Measurements from ENCODE around the gene BCAP31.

The BCAP31 gene

DNA sequence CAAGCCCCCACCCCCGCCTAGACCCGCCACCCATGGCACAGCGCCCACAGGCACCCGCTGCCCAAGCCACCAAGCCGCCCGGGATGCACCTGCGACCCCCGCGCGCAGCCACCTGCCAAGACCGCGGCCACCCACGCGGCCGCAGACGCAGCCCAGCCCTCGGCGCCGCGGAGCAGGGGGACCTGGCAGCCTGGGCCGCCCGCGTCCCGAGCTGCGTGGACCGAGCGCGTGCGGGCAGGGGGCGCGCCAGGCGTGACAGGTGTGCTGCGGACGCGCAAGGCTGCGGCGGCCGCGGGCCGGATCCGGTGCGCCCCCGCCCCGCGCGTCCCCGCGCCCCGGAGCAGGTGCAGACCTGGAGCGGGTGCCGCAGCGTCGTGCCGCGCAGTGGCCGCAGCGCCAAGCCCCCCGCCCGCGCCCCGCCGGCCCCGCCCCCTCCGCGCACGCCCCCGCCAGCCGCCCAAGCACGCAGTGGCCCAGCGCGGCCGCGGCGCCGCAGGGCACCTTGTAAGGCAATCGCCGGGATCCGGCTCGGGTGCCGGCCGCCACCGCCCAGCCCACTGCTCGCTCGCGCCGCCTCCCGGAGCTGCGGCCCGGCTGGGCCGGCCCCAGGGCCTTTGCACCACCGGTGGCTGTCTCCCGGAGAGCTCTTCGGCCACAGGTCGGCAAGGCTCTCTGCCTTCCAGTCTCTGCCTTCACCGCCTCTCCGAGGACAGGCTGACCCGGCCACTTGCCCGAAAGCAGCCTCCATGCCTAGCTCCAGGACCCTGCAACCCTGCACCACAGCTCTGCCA lies 50.6 kb downstream of the BCAP31 start, which contains the start of gene PNCK:
Gene PNCK, minus strand, starts transcription at position 386 of the 791 bp plus-strand sequence. CDS start 737 bp downstream, outside the sequence.
- Histone ChIP-seq H3K36me3 (ENCODE audit: control insufficient read depth, insufficient read depth, low read length, severe bottlenecking) (no peaks in the 10 kb centered on the region), H3K4me3 (ENCODE audit: low read length) (no peak within 1 kb of the TSS), H3K9me3 (ENCODE audit: control insufficient read depth, low read length) (no peaks in the 10 kb centered on the region), H3K4me1 (ENCODE audit: control insufficient read depth, insufficient read depth, low read length) (no peaks in the 10 kb centered on the region), H3K27me3 (replicated peaks; ENCODE audit: control insufficient read depth, insufficient read depth, low read length) (peaks cover 34% of the 10 kb centered on the region), H3K9ac (ENCODE audit: low read length) (no peak within 1 kb of the TSS)
- no peak for DNase-seq (ENCODE audit: low read depth)

DNA sequence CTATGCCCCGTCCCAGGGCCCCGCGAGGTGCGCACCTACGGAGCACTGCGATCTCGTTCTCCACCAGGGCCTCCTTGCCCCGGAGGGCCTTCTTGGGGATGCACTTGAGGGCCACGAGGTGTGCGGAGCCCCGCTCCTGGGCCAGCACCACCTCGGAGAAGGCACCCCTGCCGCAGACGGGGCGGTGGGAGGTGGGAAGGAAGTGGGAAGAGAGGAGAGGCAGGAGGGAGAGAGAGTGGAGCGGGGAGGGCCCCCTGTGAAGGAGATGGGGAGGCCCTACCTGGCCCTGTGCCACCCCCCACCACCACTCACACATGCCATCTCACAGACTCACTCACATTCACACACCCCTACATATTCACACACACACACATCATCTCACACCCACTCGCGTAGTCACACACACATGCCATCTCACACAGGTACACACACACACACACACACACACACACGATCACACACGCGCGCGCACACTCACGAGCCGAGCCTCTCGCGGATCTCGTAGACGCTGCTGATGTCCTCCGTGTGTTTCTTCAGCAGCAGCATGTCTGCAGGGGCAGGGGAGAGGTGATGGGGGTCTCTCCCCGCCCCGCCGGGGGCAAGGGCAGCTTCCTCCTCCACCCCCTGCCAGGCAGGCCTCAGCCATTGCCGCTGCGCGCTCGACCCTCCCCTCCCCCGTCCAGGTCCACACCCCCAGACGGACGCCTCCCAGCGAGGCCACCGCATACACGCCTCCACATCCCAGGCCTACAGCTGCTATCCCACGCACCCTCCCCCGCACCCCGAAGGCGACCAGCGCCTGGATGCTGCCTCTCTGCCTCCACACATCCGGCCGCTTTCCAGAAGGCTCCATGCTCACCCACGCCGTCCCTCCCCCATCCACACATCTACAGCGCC lies 51.4 kb downstream of the BCAP31 start:
- H3K9ac ChIP-seq (ENCODE audit: low read length), result no peak overlapping the region
- H3K4me3 ChIP-seq (ENCODE audit: low read length), result no peak overlapping the region
- H3K27me3 ChIP-seq (replicated peaks; ENCODE audit: control insufficient read depth, insufficient read depth, low read length), result peaks cover 31% of the 10 kb centered on the region
- no peaks in the 10 kb centered on the region for H3K9me3 ChIP-seq (ENCODE audit: control insufficient read depth, low read length)
- no peaks in the 10 kb centered on the region for H3K4me1 ChIP-seq (ENCODE audit: control insufficient read depth, insufficient read depth, low read length)
- no peak for DNase-seq (ENCODE audit: low read depth)
- no peaks in the 10 kb centered on the region for H3K36me3 ChIP-seq (ENCODE audit: control insufficient read depth, insufficient read depth, low read length, severe bottlenecking)

DNA sequence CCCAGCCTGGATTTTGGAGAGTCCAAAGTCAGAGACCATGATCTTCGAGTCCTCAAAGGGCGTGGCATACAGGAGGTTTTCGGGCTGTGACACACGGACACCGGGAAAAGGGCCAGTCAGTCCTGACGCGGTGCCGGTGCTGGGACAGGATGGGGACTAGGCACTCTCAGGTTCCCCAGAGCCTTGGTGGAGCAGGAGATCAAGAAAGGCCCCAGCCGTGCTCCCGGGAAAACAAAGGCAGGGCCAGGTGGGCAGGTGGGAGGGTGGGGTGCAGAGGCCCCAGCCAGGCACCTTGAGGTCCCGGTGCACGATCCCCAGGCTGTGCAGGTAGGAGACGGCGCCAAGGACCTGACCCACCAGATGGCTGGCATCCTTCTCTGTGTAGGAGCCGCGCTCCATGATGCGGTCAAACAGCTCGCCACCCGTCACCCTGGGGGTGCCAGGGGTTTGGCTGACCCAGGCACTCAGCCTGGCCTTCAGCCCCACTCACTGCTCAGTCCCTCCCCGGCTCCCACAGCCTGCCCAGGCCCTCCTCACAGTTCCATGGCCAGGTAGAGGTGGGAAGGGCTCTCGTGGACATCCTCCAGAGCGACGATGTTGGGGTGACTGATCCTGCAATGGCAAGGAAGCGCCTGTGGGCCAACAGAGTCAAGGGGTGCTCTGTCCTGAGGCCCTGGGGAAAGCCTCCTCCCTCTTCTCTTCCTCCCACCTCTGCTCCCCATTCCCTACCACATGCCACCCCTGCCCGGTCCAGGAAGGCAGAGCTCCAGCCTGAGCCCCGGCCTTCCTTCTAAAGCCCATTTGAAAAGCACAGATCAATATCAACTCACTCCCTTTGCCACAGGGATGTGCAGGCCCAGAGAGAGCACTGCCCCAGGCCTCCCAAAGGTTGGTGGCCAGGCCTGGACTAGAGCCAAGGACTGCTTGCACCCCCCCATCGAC lies 52.3 kb downstream of the BCAP31 start:
- Histone ChIP-seq H3K9ac (ENCODE audit: low read length) (no peak overlapping the region), H3K4me1 (ENCODE audit: control insufficient read depth, insufficient read depth, low read length) (no peaks in the 10 kb centered on the region), H3K9me3 (ENCODE audit: control insufficient read depth, low read length) (no peaks in the 10 kb centered on the region), H3K27me3 (replicated peaks; ENCODE audit: control insufficient read depth, insufficient read depth, low read length) (peaks cover 34% of the 10 kb centered on the region), H3K36me3 (ENCODE audit: control insufficient read depth, insufficient read depth, low read length, severe bottlenecking) (no peaks in the 10 kb centered on the region), H3K4me3 (ENCODE audit: low read length) (no peak overlapping the region)
- DNase-seq (ENCODE audit: low read depth), result no peak

DNA sequence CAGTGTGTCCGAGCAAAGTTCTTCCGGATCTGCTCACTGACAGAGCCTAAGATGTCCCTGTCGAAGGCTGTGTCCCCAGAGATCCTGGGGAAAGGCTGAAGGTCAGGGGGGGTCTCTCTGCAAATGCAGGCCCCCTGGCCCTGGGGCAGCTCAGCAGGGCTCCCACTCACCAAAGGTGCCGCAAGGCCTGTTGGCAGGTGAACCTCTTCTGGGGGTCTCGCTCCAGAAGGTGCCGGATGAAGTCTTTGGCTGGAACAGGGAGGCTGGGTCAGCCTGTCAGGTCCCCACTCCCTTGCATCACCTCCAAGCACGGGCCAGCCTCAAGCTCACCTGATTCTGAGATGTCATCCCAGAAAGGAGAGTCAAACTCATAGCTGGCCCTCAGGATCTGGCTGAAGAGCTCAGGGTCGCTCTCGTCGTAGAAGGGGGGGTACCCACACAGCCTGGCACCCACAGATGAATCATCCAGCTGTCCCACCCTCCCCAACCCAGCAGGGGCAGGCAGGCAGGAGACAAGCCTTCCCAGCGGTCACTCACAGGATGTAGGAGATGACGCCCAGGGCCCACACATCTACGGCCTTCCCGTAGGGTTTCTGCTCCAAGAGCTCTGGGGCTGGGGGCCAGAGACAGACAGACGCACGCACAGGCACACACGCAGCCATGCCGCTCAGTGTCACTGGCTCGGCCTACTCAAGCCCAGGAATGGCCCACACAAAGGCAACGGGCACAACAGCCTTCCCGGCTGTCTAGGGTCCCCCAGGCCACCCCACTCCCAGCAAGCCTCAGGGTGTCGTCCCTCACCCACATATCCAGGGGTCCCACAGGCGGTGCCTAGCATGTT lies 53.2 kb downstream of the BCAP31 start:
- no peaks in the 10 kb centered on the region for H3K4me1 ChIP-seq (ENCODE audit: control insufficient read depth, insufficient read depth, low read length)
- H3K36me3 ChIP-seq (ENCODE audit: control insufficient read depth, insufficient read depth, low read length, severe bottlenecking), result no peaks in the 10 kb centered on the region
- H3K27me3 ChIP-seq (replicated peaks; ENCODE audit: control insufficient read depth, insufficient read depth, low read length), result peaks cover 36% of the 10 kb centered on the region
- no peak overlapping the region for H3K4me3 ChIP-seq (ENCODE audit: low read length)
- peaks cover under 1% of the 10 kb centered on the region for H3K9me3 ChIP-seq (ENCODE audit: control insufficient read depth, low read length)
- H3K9ac ChIP-seq (ENCODE audit: low read length), result no peak overlapping the region
- no peak for DNase-seq (ENCODE audit: low read depth)

DNA sequence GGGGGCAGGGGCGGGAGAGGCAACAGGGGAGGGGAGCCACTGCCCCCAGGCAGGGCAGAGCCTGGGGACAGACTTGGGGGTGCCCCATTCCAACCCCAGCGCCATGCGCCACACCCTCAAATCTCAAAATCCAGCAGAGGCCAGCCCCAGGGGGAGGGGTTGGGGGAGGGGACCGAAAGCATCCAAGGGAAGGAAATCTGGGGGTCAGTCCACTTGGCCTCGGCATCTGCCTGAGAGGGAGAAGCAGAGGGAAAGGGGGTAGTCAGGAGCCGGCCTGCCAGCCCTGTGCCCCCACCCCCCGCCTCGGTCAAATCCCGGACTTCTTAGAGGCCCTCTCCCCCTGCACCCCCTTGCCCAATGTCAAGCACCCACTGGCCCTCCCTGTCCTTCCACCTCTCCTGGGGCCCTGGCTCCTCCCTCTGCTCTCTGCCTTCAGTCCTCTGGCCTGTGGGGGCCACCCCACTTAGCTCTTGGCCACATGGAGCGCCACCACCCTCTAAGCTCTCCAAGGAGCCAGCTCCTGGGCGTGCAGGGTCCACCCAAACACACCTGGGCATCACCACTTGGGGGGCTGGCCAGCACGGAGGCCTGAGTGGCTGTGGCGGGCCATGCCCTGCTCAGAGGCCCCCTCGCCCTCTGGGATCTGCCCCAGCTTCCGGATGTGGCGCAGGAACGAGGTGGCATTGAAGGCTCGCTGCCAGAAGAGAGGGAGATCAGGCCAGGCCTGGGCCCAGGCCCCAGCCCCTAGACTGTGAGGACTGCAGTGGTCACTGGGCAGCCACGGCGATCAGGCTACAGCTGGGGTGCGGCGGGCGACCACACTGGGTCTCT lies 54.1 kb downstream of the BCAP31 start:
- Histone ChIP-seq H3K9ac (ENCODE audit: low read length) (no peak overlapping the region), H3K4me1 (ENCODE audit: control insufficient read depth, insufficient read depth, low read length) (no peaks in the 10 kb centered on the region), H3K27me3 (replicated peaks; ENCODE audit: control insufficient read depth, insufficient read depth, low read length) (peaks cover 44% of the 10 kb centered on the region), H3K36me3 (ENCODE audit: control insufficient read depth, insufficient read depth, low read length, severe bottlenecking) (no peaks in the 10 kb centered on the region), H3K4me3 (ENCODE audit: low read length) (no peak overlapping the region), H3K9me3 (ENCODE audit: control insufficient read depth, low read length) (peaks cover 9% of the 10 kb centered on the region)
- no peak for DNase-seq (ENCODE audit: low read depth)

DNA sequence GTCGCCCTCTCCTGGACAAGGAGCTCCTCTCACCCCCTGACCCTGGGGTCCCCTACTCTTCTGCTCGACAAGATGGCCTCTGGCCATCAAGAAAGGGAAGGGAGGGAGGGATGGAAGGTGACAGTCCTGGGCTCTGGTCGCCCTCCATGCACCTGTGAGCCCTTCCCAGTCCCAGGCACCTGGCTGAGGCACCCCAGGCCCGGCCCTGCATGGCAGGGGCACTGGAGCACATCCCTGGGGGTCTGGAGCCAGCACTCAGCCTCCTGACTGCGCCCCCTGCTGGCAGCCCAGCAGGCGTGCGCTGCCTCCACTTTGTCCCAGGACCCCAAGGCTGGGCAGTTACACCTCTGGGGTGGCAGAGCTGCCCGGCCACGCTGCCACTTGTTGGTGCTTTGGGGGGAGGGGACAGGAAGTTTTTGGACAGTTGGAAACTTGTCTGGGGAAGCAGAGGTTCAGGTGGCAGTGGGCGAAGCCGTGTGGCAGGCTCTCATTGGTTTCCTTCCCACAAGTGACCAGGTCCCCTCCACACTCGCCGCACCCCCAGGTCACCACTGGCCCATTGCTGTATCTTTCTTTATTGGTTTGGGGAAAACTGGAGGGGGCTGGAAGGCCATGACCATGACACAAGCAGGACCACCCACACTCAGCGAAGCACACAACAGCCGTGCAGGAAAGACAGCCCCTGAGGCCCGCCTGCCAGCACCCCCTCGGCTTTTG lies 54.9 kb downstream of the BCAP31 start:
- peaks cover 17% of the 10 kb centered on the region for H3K9me3 ChIP-seq (ENCODE audit: control insufficient read depth, low read length)
- no peak overlapping the region for H3K9ac ChIP-seq (ENCODE audit: low read length)
- no peaks in the 10 kb centered on the region for H3K36me3 ChIP-seq (ENCODE audit: control insufficient read depth, insufficient read depth, low read length, severe bottlenecking)
- H3K27me3 ChIP-seq (replicated peaks; ENCODE audit: control insufficient read depth, insufficient read depth, low read length), result peaks cover 51% of the 10 kb centered on the region
- DNase-seq (ENCODE audit: low read depth), result peak; percentile 60
- no peak overlapping the region for H3K4me3 ChIP-seq (ENCODE audit: low read length)
- H3K4me1 ChIP-seq (ENCODE audit: control insufficient read depth, insufficient read depth, low read length), result no peaks in the 10 kb centered on the region

DNA sequence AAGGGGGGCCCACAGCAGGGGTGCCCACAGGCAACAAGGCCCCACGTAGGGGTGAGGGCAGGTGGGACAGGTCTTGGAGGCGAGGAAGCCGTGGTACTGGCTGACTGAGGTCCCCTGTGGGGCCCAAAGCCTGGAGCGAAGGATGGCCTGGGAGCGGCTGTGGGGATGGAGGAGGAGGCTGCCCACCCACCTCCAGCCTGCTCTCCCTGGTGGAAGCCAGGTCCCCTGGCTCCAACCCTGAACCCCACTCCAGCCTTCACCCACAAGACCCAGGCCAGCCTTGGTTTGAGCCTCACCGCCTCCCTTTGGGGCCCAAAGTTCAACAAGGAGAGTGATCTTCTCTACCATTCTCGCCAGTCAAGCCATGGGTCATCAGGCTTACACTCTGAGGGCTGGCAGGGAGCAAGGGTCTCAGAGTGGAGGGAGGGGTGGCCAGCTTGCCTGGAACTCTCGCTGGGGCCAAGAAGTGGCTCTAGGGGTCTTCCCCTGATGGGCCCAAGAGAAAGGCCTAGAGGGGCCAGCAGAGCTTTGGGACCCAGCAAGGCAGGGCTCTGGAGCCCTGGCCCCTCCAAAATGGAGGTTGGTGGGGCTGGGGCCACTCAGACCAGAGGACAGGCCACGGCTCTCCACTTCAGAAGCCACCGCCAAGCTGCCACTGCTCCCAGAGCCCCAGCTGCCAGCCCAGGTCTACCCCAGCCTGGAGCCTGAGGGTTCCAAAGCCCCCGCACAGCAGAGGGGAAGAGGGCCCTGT lies 55.6 kb downstream of the BCAP31 start:
- H3K9ac ChIP-seq (ENCODE audit: low read length), result no peak overlapping the region
- H3K27me3 ChIP-seq (replicated peaks; ENCODE audit: control insufficient read depth, insufficient read depth, low read length), result peaks cover 50% of the 10 kb centered on the region
- no peak for DNase-seq (ENCODE audit: low read depth)

DNA sequence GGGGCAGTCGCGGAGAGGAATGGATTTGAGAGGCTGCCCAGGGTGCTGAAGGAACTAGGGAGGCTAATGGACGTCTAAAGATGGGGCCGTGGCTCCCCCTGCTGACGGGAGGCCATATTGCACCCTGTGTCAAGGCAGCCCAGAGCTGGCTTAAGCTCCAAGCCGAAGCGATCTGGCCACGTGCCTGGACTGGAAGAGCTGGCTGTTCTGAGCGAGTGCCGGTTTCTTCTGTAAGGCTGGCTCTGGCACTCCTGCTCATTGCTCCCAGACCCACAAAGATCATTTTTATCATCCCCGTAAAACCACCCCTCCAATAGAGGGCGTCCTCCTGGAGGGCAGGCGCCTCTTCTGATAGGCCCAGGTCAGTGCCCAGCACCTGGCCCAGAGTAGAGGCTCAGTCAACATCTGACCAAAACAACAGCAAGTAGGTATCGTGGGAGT lies 56.2 kb downstream of the BCAP31 start:
- no peaks in the 10 kb centered on the region for H3K36me3 ChIP-seq (ENCODE audit: control insufficient read depth, insufficient read depth, low read length, severe bottlenecking)
- H3K4me3 ChIP-seq (ENCODE audit: low read length), result no peak overlapping the region
- no peaks in the 10 kb centered on the region for H3K4me1 ChIP-seq (ENCODE audit: control insufficient read depth, insufficient read depth, low read length)
- peaks cover 18% of the 10 kb centered on the region for H3K9me3 ChIP-seq (ENCODE audit: control insufficient read depth, low read length)
- no peak overlapping the region for H3K9ac ChIP-seq (ENCODE audit: low read length)
- H3K27me3 ChIP-seq (replicated peaks; ENCODE audit: control insufficient read depth, insufficient read depth, low read length), result peaks cover 50% of the 10 kb centered on the region
- peak; percentile 82 for DNase-seq (ENCODE audit: low read depth)

More for the DNA sequence above, 55.6 kb downstream of the BCAP31 start:
- Histone ChIP-seq H3K9me3 (ENCODE audit: control insufficient read depth, low read length) (peaks cover 18% of the 10 kb centered on the region), H3K4me3 (ENCODE audit: low read length) (no peak overlapping the region), H3K36me3 (ENCODE audit: control insufficient read depth, insufficient read depth, low read length, severe bottlenecking) (no peaks in the 10 kb centered on the region), H3K4me1 (ENCODE audit: control insufficient read depth, insufficient read depth, low read length) (no peaks in the 10 kb centered on the region)
